Esophagus (tissue), 2 donors: ENCODE results near the gene YOD1. TPM values are rescaled to one million over a fixed set of nuclear protein-coding genes. Genes with fewer than 3 reads are reported as not detected.

Experiments used
- H3K27ac ChIP-seq, 2 donors: one replicate each; pipeline ENCODE4 v1.5.1; 2013; ENCODE audit warnings: low read depth in 2 of 2, mild to moderate bottlenecking in 2 of 2, inconsistent platforms in 1 of 2, low read length in 1 of 2, moderate library complexity in 1 of 2
- H3K27me3 ChIP-seq, 2 donors: one replicate each; pipeline ENCODE4 v1.6.1; 2013; ENCODE audit warnings: low read length in 2 of 2, control low read depth in 1 of 2, mild to moderate bottlenecking in 1 of 2; ENCODE audit not compliant: insufficient read depth in 2 of 2, control insufficient read depth in 1 of 2
- H3K36me3 ChIP-seq, 2 donors: one replicate each; pipeline ENCODE4 v1.6.1; 2013; ENCODE audit warnings: low read length in 1 of 2; ENCODE audit not compliant: control insufficient read depth in 2 of 2, insufficient read depth in 2 of 2
- H3K4me1 ChIP-seq, 2 donors: one replicate each; pipeline ENCODE4 v1.6.1; 2013; ENCODE audit warnings: low read length in 1 of 2; ENCODE audit not compliant: control insufficient read depth in 2 of 2, insufficient read depth in 2 of 2
- H3K4me3 ChIP-seq, 2 donors: one replicate each; pipeline ENCODE4 v1.5.1; 2013; ENCODE audit warnings: low read length in 2 of 2, mild to moderate bottlenecking in 2 of 2, low read depth in 1 of 2, moderate library complexity in 1 of 2
- H3K9me3 ChIP-seq, 2 donors: one replicate each; pipeline ENCODE4 v1.6.1; 2013; ENCODE audit warnings: mild to moderate bottlenecking in 2 of 2, low read depth in 1 of 2, low read length in 1 of 2, moderate library complexity in 1 of 2; ENCODE audit not compliant: control insufficient read depth in 2 of 2, insufficient read depth in 1 of 2
- WGBS, 2 donors: extraction: QIAGEN DNeasy Blood & Tissue Kit; methylation state at CpG; one replicate each; pipeline ENCODE4 v1.1.7; 2013; 5-methylcytosine and 5-hydroxymethylcytosine counted together
- polyA plus RNA-seq, 2 donors: library from polyadenylated mRNA; stranded (reverse); fragments of 200-250 nt; gene quantifications; one replicate each; pipeline ENCODE4 v1.2.3, GENCODE V29; 2013
- donor health status: healthy with polysubstance abuse.
- donor health status: Bipolar disorder and iron deficiency.

YOD1 gene
- polyA plus RNA-seq, 2 donors = 13.9 to 39.4 TPM

GRCh38 chr1:207073906-207074820, 23.2 kb upstream of the YOD1 start:
- Histone ChIP-seq H3K36me3 (peaks cover 4 to 15% of the 10 kb centered on the region in 2 donors), H3K27ac (peak overlapping the region; percentile 4 to 56)
- WGBS, 2 donors = 49 to 51% methylated on average over 4 of the region's 4 CpGs

DNA sequence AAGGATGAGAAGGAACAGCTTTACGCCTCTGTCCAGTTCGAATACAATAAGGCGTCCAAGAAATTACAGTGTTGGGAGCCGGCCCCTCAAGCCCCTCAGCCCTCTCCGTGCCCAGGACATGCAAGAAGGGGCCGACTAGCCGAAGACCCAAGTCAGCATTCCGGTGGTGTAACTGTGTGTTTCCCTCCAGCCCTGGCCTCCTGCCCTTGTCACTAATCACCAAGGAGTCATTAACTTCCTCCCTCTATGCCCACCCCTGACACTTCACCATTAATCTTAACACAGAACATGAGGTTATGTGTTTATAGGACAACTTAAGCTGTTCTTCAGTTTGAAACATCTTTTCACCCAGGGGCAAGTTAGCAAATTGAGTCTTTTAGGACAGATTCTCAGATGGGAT, 21.2 kb upstream of the YOD1 start:
- peaks cover 12 to 19% of the 10 kb centered on the region in 2 donors for H3K36me3 ChIP-seq
- H3K27ac ChIP-seq = no peak overlapping the region
- H3K4me3 ChIP-seq = no peak overlapping the region
- no peaks in the 10 kb centered on the region for H3K4me1 ChIP-seq
- no peaks in the 10 kb centered on the region for H3K9me3 ChIP-seq
- 79 to 80% methylated on average over 8 of the region's 8 CpGs for WGBS, 2 donors
- H3K27me3 ChIP-seq = no peaks in the 10 kb centered on the region

More at GRCh38 chr1:207073906-207074820, 23.2 kb upstream of the YOD1 start:
- no peaks in the 10 kb centered on the region for H3K4me1 ChIP-seq
- H3K4me3 ChIP-seq = no peak overlapping the region
- H3K27me3 ChIP-seq = peaks cover 0 to under 1% of the 10 kb centered on the region in 2 donors
- no peaks in the 10 kb centered on the region for H3K9me3 ChIP-seq

GRCh38 chr1:207071426-207071825, 20.4 kb upstream of the YOD1 start:
- H3K27me3 ChIP-seq = no peaks in the 10 kb centered on the region
- peaks cover 12 to 19% of the 10 kb centered on the region in 2 donors for H3K36me3 ChIP-seq
- WGBS, 2 donors = 80 to 89% methylated on average over 6 of the region's 6 CpGs

GRCh38 chr1:207070811-207071210, 19.8 kb upstream of the YOD1 start:
- H3K4me3 ChIP-seq = no peak overlapping the region
- H3K9me3 ChIP-seq = no peaks in the 10 kb centered on the region
- H3K27me3 ChIP-seq = no peaks in the 10 kb centered on the region
- 84 to 89% methylated on average over 4 of the region's 4 CpGs for WGBS, 2 donors
- no peak overlapping the region for H3K27ac ChIP-seq
- H3K36me3 ChIP-seq = peaks cover 12 to 19% of the 10 kb centered on the region in 2 donors
- no peaks in the 10 kb centered on the region for H3K4me1 ChIP-seq

More at GRCh38 chr1:207071426-207071825, 20.4 kb upstream of the YOD1 start:
- Histone ChIP-seq H3K9me3 (no peaks in the 10 kb centered on the region), H3K4me1 (no peaks in the 10 kb centered on the region), H3K4me3 (no peak overlapping the region), H3K27ac (no peak overlapping the region)

GRCh38 chr1:207069858-207070506, 19.0 kb upstream of the YOD1 start:
- peaks cover 12 to 19% of the 10 kb centered on the region in 2 donors for H3K36me3 ChIP-seq
- H3K9me3 ChIP-seq = no peaks in the 10 kb centered on the region
- 92 to 93% methylated on average over 5 of the region's 5 CpGs for WGBS, 2 donors
- no peak overlapping the region for H3K27ac ChIP-seq
- no peaks in the 10 kb centered on the region for H3K27me3 ChIP-seq
- no peaks in the 10 kb centered on the region for H3K4me1 ChIP-seq
- no peak overlapping the region for H3K4me3 ChIP-seq

- 75 to 80% methylated on average over 3 of the region's 3 CpGs for WGBS, 2 donors
- H3K27ac ChIP-seq = no peak overlapping the region
These were observed 18.1 kb upstream of the YOD1 start for GRCh38 chr1:207069061-207069460.

DNA sequence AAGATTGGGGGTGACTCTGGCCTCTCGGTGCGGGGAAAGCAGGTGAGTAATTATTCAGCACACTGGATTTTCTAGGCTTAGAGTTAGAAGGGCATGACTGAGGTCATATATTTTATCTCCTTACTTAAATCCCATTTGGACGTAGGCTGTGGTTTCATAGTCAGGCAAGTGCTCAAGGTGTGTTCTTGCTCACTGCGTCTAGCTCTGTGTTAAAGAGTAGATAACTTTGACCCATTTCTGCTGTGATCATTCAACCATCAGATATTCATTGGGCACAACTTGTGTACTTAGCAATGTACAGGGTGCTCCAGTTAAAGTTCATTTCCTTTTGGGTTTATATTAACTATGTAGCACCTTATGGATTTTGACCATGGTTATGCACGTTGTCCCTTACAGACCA, 16.7 kb upstream of the YOD1 start:
- Histone ChIP-seq H3K36me3 (peaks cover 15 to 29% of the 10 kb centered on the region in 2 donors), H3K27me3 (no peaks in the 10 kb centered on the region), H3K4me1 (no peaks in the 10 kb centered on the region), H3K9me3 (no peaks in the 10 kb centered on the region), H3K4me3 (no peak overlapping the region), H3K27ac (no peak overlapping the region)
- WGBS, 2 donors = 74 to 79% methylated on average over 5 of the region's 5 CpGs

More at GRCh38 chr1:207069061-207069460, 18.1 kb upstream of the YOD1 start:
- no peaks in the 10 kb centered on the region for H3K4me1 ChIP-seq
- peaks cover 12 to 19% of the 10 kb centered on the region in 2 donors for H3K36me3 ChIP-seq
- no peak overlapping the region for H3K4me3 ChIP-seq
- H3K27me3 ChIP-seq = no peaks in the 10 kb centered on the region
- H3K9me3 ChIP-seq = no peaks in the 10 kb centered on the region

GRCh38 chr1:207067185-207067584, 16.2 kb upstream of the YOD1 start:
- H3K27ac ChIP-seq = no peak overlapping the region
- 64% methylated on average over 3 of the region's 3 CpGs for WGBS, 2 donors

GRCh38 chr1:207064561-207064960, 13.6 kb upstream of the YOD1 start:
- Histone ChIP-seq H3K4me1 (no peaks in the 10 kb centered on the region), H3K4me3 (no peak overlapping the region), H3K27ac (no peak overlapping the region), H3K27me3 (no peaks in the 10 kb centered on the region), H3K9me3 (no peaks in the 10 kb centered on the region), H3K36me3 (peaks cover 10 to 28% of the 10 kb centered on the region in 2 donors)
- WGBS, 2 donors = 70 to 75% methylated on average over 8 of the region's 8 CpGs

More at GRCh38 chr1:207067185-207067584, 16.2 kb upstream of the YOD1 start:
- Histone ChIP-seq H3K9me3 (no peaks in the 10 kb centered on the region), H3K4me1 (no peaks in the 10 kb centered on the region), H3K36me3 (peaks cover 15 to 31% of the 10 kb centered on the region in 2 donors), H3K27me3 (no peaks in the 10 kb centered on the region), H3K4me3 (no peak overlapping the region)
